Superior temporal gyrus (tissue), 1 donor: ENCODE results near the gene KCNAB1.
"Not testable (repeated sequence)": the region's sequence is repeated elsewhere in the genome, so short reads cannot be mapped to it uniquely, and the experiment has no call there.

Experiments
- DNase-seq: peaks from one replicate; pipeline ENCODE4 v3.0.0-alpha.2; 2016; ENCODE audit errors: extremely low spot score

Gene KCNAB1

GRCh38 chr3:156137397-156137796 lies 17.0 kb downstream of the KCNAB1 start:
- DNase-seq: not testable (repeated sequence)

- no peak for DNase-seq
Observed at GRCh38 chr3:156140001-156140595, 19.7 kb downstream of the KCNAB1 start.

- DNase-seq: no peak
Observed at GRCh38 chr3:156142702-156143101, 22.3 kb downstream of the KCNAB1 start.

- no peak for DNase-seq
Observed at GRCh38 chr3:156143136-156143535, 22.8 kb downstream of the KCNAB1 start.

DNA sequence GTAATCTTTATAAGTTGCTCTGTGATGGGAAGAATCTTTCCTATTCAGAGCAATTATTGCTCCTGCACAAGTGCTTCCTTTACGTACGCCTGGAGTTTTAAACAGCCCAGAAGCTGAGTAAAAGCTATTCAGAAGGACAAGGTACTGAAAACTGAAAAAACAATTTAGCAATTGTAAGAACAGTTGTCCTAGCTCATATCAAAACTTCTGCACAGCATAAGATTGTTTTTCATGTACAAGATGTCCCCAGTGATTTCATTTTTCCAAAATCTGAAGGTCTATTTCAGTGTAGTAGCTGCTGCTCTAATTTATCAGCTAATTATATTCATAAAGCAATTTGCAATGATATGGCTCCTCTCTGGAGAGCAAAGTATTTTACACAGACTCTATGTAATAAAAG lies 23.7 kb downstream of the KCNAB1 start:
- no peak for DNase-seq

GRCh38 chr3:156145866-156146265 lies 25.5 kb downstream of the KCNAB1 start:
- no peak for DNase-seq

DNA sequence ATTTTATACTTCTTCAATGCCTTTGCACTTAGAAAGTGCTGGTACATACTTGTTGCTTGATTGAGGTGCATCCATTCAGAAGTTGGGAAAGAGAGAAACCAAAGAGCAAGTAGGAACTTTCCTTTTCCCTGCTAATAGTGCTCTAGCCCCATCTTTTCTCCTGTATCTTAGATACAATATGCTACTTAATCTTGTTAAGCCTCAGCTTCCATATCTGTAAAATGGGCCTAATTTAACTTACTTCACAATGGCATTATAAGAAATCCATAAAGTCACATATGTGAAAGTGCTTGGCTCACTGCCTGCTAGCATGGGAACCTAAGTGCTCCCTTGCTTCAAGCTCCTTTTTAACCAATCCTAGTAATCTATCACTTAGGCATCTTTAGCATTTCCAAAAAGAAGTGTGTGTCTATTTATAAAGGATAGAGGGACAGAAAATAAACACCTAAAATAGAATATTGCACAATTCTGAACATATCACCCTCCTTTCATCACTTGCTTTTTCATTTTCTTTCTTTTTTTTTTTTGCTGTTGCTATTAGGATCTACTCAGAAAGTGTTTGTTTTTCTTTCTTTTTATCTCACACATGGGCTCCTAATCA lies 28.1 kb downstream of the KCNAB1 start:
- DNase-seq: no peak

- DNase-seq: peak; percentile 54
Observed at GRCh38 chr3:156148946-156149381, 28.6 kb downstream of the KCNAB1 start.

GRCh38 chr3:156149876-156150275 lies 29.5 kb downstream of the KCNAB1 start:
- no peak for DNase-seq

- DNase-seq: peak; percentile 97
Observed at GRCh38 chr3:156150434-156151066, 30.2 kb downstream of the KCNAB1 start.

GRCh38 chr3:156151824-156152428 lies 31.5 kb downstream of the KCNAB1 start:
- DNase-seq: peak; percentile 77

GRCh38 chr3:156158656-156159295 lies 38.4 kb downstream of the KCNAB1 start:
- DNase-seq: no peak

DNA sequence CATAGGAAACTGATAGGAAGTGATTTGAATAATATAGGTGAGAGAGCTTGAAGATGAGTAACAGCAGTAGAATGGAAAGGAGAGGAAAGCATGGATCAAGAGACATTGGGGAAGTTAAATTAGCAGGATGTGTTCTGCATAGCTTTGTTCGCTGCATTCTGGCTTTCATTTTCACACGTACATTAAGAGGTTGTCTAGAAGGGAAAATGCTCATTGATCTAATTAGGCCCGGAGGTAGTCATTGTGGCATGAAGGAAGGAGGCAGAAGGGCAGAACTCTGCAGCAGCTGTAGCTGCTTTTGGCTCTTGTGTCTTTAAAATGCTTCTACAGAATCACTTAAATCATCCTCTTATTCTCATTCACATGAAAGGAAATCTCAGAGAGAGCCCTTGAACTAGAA lies 40.3 kb downstream of the KCNAB1 start:
- no peak for DNase-seq

- no peak for DNase-seq
Observed at GRCh38 chr3:156161172-156161571, 40.8 kb downstream of the KCNAB1 start.

DNA sequence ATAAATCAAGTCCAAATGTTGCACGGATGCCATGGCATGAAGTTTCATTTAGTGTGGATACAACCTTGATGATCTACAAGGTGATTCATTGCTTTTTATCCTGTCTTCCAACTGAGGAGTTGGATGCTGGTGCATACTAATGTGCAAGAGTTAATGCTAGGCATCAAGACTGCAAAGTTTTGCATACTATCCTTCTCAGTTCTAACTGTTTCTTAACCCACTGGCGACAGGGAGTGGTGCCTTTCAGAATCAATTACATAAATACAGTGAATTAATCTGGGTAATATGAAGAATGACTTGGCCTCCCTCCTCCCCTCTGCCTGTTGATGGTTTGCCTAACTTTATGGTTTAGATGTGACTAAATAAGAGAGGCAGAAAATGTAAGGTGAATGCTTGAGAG lies 43.5 kb downstream of the KCNAB1 start:
- no peak for DNase-seq

DNA sequence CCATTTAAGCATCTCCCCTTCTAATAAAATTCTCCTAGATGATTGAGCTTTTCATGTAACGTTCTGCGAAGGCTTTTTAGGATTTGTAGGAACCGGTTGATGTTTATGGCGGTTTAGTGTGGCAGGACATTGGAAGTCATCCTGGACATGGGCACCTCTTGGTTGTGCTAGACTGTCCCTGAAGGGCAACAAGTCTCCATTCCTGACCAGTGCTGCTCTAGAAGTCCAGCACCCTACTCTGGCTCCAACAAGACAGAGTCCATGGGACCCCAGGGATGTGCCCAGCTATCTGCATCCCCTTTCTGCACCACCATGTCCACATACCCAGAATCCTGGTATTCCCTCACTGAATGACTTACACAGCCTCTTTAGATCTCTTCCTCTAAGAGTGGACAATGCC lies 46.4 kb downstream of the KCNAB1 start:
- DNase-seq: no peak

DNA sequence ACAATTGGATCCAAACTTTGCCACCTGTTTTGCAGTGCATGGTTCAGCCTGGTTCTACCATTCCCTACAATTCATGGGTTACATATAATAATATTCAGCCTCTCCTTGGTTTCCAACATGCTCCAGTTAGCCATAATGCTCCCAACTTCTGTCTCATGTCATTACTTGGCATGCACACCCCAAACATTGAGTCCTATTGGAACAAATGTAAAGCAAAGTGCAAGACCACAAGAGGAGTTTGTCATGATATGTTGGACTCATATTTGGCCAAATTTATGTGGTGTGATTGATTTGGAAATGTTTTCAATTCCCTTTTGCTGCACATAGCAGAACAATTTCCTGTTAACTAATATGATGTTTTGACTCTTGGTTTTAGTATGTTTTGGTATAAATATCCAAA lies 50.2 kb downstream of the KCNAB1 start:
- DNase-seq: no peak

DNA sequence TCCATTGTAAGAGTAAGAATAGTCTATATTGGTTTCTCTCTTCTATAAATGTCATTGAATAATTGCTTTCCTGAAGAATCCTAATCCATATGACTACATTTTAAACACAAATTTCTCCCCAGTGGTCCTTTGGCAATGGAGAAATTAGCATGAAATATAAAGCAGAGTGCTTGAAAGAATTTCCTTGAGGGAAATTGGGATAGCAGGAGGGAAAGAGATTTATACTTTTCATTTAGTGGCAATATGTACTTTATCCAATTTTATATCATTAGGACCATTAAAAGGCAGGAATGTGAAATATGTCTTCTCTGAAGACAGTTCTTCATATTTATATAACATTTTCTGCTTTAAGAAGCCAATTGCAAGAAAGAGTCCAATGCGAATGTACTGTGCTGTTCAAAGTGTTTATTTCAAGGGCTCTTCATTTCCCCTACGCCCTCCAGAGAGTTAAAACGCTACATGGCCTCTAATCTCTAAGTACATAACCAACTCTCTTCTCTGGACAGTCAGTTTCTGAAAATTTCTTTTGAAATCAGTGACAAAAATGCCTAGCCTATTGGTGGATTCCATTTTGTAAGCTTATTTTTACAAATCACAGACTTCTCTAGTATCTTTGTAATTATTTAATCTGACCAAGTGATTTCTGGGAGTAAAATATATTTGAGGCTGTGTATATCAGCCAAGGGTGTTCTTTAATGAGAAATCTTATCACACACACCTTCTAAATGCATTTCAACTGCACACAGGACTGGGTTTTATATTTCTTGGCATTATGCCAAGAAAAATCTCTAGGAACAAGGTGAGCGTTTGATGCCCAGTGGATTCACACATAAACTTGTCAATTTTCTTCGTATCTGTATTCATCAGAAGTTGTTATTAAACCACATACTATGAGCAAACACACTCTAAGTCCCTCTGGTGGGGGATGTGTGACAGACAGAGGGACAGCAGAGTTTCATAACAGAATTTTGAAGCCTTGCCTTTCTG lies 51.2 kb downstream of the KCNAB1 start:
- no peak for DNase-seq

GRCh38 chr3:156172536-156172935 lies 52.2 kb downstream of the KCNAB1 start:
- no peak for DNase-seq

GRCh38 chr3:156174229-156174847 lies 54.0 kb downstream of the KCNAB1 start:
- DNase-seq: peak; percentile 79

DNA sequence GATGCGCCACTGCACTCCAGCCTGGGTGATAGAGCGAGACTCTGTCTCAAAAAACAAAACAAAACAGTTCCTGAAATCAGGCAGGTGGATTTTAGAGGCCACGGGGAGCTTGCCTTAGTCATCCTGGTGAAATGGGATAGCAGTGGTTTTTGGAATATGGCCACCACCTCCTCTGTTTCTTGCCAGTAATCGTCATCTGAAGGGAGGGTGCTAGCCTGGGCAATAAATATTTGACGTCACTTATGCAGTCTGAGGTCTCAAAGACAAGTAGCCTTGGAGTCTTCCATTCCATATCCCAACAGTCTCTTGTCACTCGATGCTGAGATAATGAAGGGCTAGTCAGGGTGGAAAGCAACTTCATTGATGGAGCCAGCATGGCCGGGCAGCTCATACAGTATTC lies 55.2 kb downstream of the KCNAB1 start:
- no peak for DNase-seq
